HCT116 (cell line): ENCODE data around the gene AKT3. TPM values are rescaled to one million over a fixed set of nuclear protein-coding genes. Genes with fewer than 3 reads are reported as not detected.

ENCODE experiments used
- ATAC-seq: fragments of 200-7000 bp; cut with Tn5 transposase; 2 replicates; pipeline ENCODE4 v1.9.1; 2020; ENCODE audit warnings: mild to moderate bottlenecking, moderate library complexity
- BruUV-seq: library from RNA; stranded (reverse); fragments of 400-500 nt; replicated peaks from 2 replicates; lab custom pipeline; 2021; lab: Mats Ljungman, UMichigan
- CTCF ChIA-PET: fragments of 300-600 bp; sonication (Branson Sonifier 250); formaldehyde crosslinking; loops from one replicate; lab custom pipeline; 2021; ENCODE audit warnings: antibody characterized with exemption; lab: Charles Lee
- POLR2A ChIA-PET: fragments of 300-600, 350-600 bp; sonication (Branson Sonifier 250); formaldehyde crosslinking; loops from one replicate; lab custom pipeline; 2021; ENCODE audit warnings: antibody characterized with exemption; lab: Charles Lee
- RAD21 ChIA-PET, 2 experiments: fragments of 300-600 bp; sonication (Branson Sonifier 250); formaldehyde crosslinking; loops; one replicate each; lab custom pipeline; 2023; ENCODE audit warnings: low total read pairs in 2 of 2; ENCODE audit not compliant: uncharacterized antibody in 2 of 2, unreplicated experiment in 2 of 2, low non-redundant PET in 1 of 2; lab: Charles Lee
- DNase-seq: peaks from one replicate; pipeline ENCODE4 v3.0.0-alpha.2; 2010; ENCODE audit warnings: low read depth, low spot score
- H2AFZ ChIP-seq: fragments of 200-600 bp; shearing (Covaris generic), sonication (generic); 2 replicates; pipeline ENCODE4 v1.6.1; 2017; ENCODE audit warnings: low read depth, mixed run types, mixed read lengths, antibody characterized with exemption, low read length; ENCODE audit not compliant: poor library complexity, severe bottlenecking
- H3K27ac ChIP-seq: 2 replicates; pipeline ENCODE4 v1.5.1; 2012; ENCODE audit warnings: low read depth, low read length
- H3K27me3 ChIP-seq: fragments of 200-600 bp; sonication (generic); 2 replicates; pipeline ENCODE4 v1.6.1; 2016; ENCODE audit warnings: mixed run types, low read length, mixed read lengths; ENCODE audit not compliant: insufficient read depth
- H3K36me3 ChIP-seq, 2 experiments: fragments of 200-500 bp in 1 of 2; fragments of 200-600 bp in 1 of 2; sonication (Bioruptor generic) in 1 of 2; sonication (generic) in 1 of 2; 2 replicates each; pipeline versions ENCODE4 v1.5.1 to v1.6.1; 2014 to 2016; ENCODE audit warnings: low read length in 2 of 2, inconsistent platforms in 1 of 2, mixed read lengths in 1 of 2, mixed run types in 1 of 2; ENCODE audit not compliant: insufficient read depth in 2 of 2, control insufficient read depth in 1 of 2
- H3K4me1 ChIP-seq, 2 experiments: fragments of 200-600 bp in 1 of 2; sonication (generic) in 1 of 2; 2 replicates each; pipeline versions ENCODE4 v1.5.1 to v1.6.1; 2012 to 2017; ENCODE audit warnings: low read length in 2 of 2, inconsistent platforms in 1 of 2, mild to moderate bottlenecking in 1 of 2, mixed read lengths in 1 of 2, mixed run types in 1 of 2, moderate library complexity in 1 of 2; ENCODE audit not compliant: insufficient read depth in 2 of 2, control insufficient read depth in 1 of 2
- H3K4me2 ChIP-seq: fragments of 200-600 bp; sonication (generic); 2 replicates; pipeline ENCODE4 v1.6.1; 2017; ENCODE audit warnings: mixed run types, low read length, mixed read lengths
- H3K4me3 ChIP-seq, 2 experiments: fragments of 200-600 bp in 1 of 2; sonication (generic) in 1 of 2; replicated peaks in 1 of 2; 2 replicates each; pipeline ENCODE4 v1.5.1; 2011 to 2016; ENCODE audit warnings: low read length in 2 of 2, control low read depth in 1 of 2, low read depth in 1 of 2, mild to moderate bottlenecking in 1 of 2, mixed read lengths in 1 of 2, mixed run types in 1 of 2
- H3K79me2 ChIP-seq: fragments of 200-600 bp; sonication (generic); 2 replicates; pipeline ENCODE4 v1.6.1; 2017; ENCODE audit warnings: mild to moderate bottlenecking, mixed run types, low read length, moderate library complexity, mixed read lengths; ENCODE audit not compliant: insufficient read depth
- H3K9ac ChIP-seq: fragments of 200-600 bp; sonication (generic); 2 replicates; pipeline ENCODE4 v1.6.1; 2016; ENCODE audit warnings: low read length, mixed read lengths
- H3K9me2 ChIP-seq: fragments of 200-600 bp; sonication (generic), shearing (Covaris generic); 2 replicates; pipeline ENCODE4 v1.6.1; 2017; ENCODE audit warnings: mixed run types, mild to moderate bottlenecking, moderate library complexity; ENCODE audit not compliant: insufficient read depth
- H3K9me3 ChIP-seq, 2 experiments: fragments of 200-500 bp in 1 of 2; fragments of 200-600 bp in 1 of 2; sonication (Bioruptor generic) in 1 of 2; sonication (generic) in 1 of 2; 2 replicates each; pipeline ENCODE4 v1.6.1; 2014 to 2017; ENCODE audit warnings: low read length in 2 of 2, mixed read lengths in 2 of 2, inconsistent platforms in 1 of 2, low read depth in 1 of 2, mild to moderate bottlenecking in 1 of 2, mixed run types in 1 of 2, moderate library complexity in 1 of 2; ENCODE audit not compliant: control insufficient read depth in 1 of 2, insufficient read depth in 1 of 2
- H4K20me1 ChIP-seq: fragments of 200-600 bp; sonication (generic), shearing (Covaris generic); 2 replicates; pipeline ENCODE4 v1.6.1; 2017; ENCODE audit warnings: mixed run types, mild to moderate bottlenecking, moderate library complexity; ENCODE audit not compliant: insufficient read depth
- CTCF ChIP-seq, 3 experiments: fragments of 200-600 bp in 1 of 3; sonication (generic) in 1 of 3; IDR thresholded peaks in 2 of 3; conservative IDR thresholded peaks in 1 of 3; 2 replicates each; pipeline ENCODE4 v1.5.1; 2012 to 2017; ENCODE audit warnings: low read depth in 2 of 3, low read length in 2 of 3, antibody characterized with exemption in 1 of 3, borderline replicate concordance in 1 of 3, control low read depth in 1 of 3, mild to moderate bottlenecking in 1 of 3, mixed read lengths in 1 of 3, mixed run types in 1 of 3, moderate library complexity in 1 of 3; ENCODE audit not compliant: insufficient read depth in 1 of 3
- EGR1 ChIP-seq: IDR thresholded peaks from 2 replicates; pipeline ENCODE4 v1.6.1; 2012; ENCODE audit warnings: low read depth
- EZH2phosphoT487 ChIP-seq: fragments of 200-600 bp; IDR thresholded peaks from 2 replicates; pipeline ENCODE4 v1.6.1; 2018; ENCODE audit warnings: antibody characterized with exemption, borderline replicate concordance
- FOSL1 ChIP-seq: IDR thresholded peaks from 2 replicates; pipeline ENCODE4 v1.6.1; 2012; ENCODE audit warnings: low read depth
- POLR2AphosphoS5 ChIP-seq: IDR thresholded peaks from 2 replicates; pipeline ENCODE4 v1.6.1; 2011; ENCODE audit warnings: mild to moderate bottlenecking, low read depth, low read length, moderate library complexity
- RAD21 ChIP-seq: IDR thresholded peaks from 2 replicates; pipeline ENCODE4 v1.6.1; 2012; ENCODE audit warnings: low read depth, mild to moderate bottlenecking
- SP1 ChIP-seq: IDR thresholded peaks from 2 replicates; pipeline ENCODE4 v1.6.1; 2012; ENCODE audit warnings: low read depth
- TCF7L2 ChIP-seq: IDR thresholded peaks from 2 replicates; pipeline ENCODE4 v1.7.0; 2011; ENCODE audit warnings: borderline replicate concordance, inconsistent platforms; ENCODE audit not compliant: insufficient read depth, insufficient read length; ENCODE audit errors: extremely low read depth
- intact Hi-C: fragments of 100-400 bp; cut with micrococcal nuclease; formaldehyde crosslinking; loops from 2 replicates; pipeline ENCODE4 v1.10.0; 2022
- total RNA-seq: library from RNA; stranded (reverse); gene quantifications from one replicate; pipeline ENCODE4 v1.2.1, GENCODE V29; 2021; ENCODE audit not compliant: unreplicated experiment

AKT3 gene
- total RNA-seq, 1 experiment from 2014 or later: 0.49 TPM

GRCh38 chr1:243732637-243733036, 117.4 kb downstream of the AKT3 start:
- CTCF ChIA-PET: no interaction called here

More at GRCh38 chr1:243732637-243733036, 117.4 kb downstream of the AKT3 start:
- Histone ChIP-seq H3K36me3 (no peaks in the 10 kb centered on the region), H2AFZ (no peak overlapping the region), H3K4me2 (no peak overlapping the region), H3K27ac (no peak overlapping the region), H3K27me3 (peaks cover 11% of the 10 kb centered on the region), H3K79me2 (no peaks in the 10 kb centered on the region), H3K9me3 (no peaks in the 10 kb centered on the region), H3K9me2 (no peaks in the 10 kb centered on the region), H3K9ac (no peak overlapping the region), H3K4me1 (no peaks in the 10 kb centered on the region), H4K20me1 (no peaks in the 10 kb centered on the region), H3K4me3 (no peak overlapping the region)
- TF ChIP-seq CTCF (IDR thresholded peaks at IDR 0.05 in 2 of 3, conservative IDR thresholded peaks at IDR 0.05 in 1 of 3; ENCODE audit: borderline replicate concordance in 1 of 3, insufficient read depth in 1 of 3, low read depth in 2 of 3, low read length in 2 of 3) (no peak), FOSL1 (no peak), RAD21 (no peak), SP1 (no peak), EZH2phosphoT487 (no peak), EGR1 (no peak), TCF7L2 (no peak), POLR2AphosphoS5 (no peak)
- no TSS peak for BruUV-seq
- intact Hi-C loops: no loop called here
- RAD21 ChIA-PET: no interaction called here
- POLR2A ChIA-PET: no interaction called here
- DNase-seq (no peak), ATAC-seq (no peak)
